Bronchus fibroblast of lung (primary cell): ENCODE results near the gene DEFB131B. TPM values are rescaled to one million over a fixed set of nuclear protein-coding genes. Genes with fewer than 3 reads are reported as not detected.

Source experiments
- total RNA-seq: library from RNA; depleted of rRNA; stranded (reverse); fragments of >200 nt; gene quantifications from 2 replicates; pipeline ENCODE4 v1.2.3, GENCODE V29; 2015

The DEFB131B gene
- total RNA-seq, result not detected in 2 replicates

GRCh38 chr11:71878059-71878458 lies at the start of gene DEFB131B:
Gene DEFB131B, plus strand, starts transcription at chr11:71878453. Its CDS starts 0 bp downstream, at chr11:71878453.

GRCh38 chr11:71832811-71833210 lies 45.4 kb upstream of the DEFB131B start, which contains the start of gene DEFB108B:
Gene DEFB108B, plus strand, starts transcription at chr11:71833200. Its CDS starts 0 bp downstream, at chr11:71833200.

GRCh38 chr11:71927820-71928736 lies 49.8 kb downstream of the DEFB131B start, which contains the start of gene XNDC1N:
Gene XNDC1N, minus strand, starts transcription at chr11:71928594. Its CDS starts 5,241 bp downstream, at chr11:71923353.

GRCh38 chr11:71928737-71929443 lies 50.6 kb downstream of the DEFB131B start, which contains the start of gene RNF121:
Gene RNF121, plus strand, starts transcription at chr11:71929046. Its CDS starts 16 bp downstream, at chr11:71929062.

Other genes with a start within 250 kb of the DEFB131B start
- not detected in 2 replicates for gene DEFB108B, start 45.3 kb upstream of the DEFB131B start, total RNA-seq
- gene XNDC1N, start 50.1 kb downstream of the DEFB131B start, total RNA-seq, result 4.9 and 6.1 TPM in 2 replicates
- gene RNF121, start 50.6 kb downstream of the DEFB131B start, total RNA-seq, result 20.2 and 22.4 TPM in 2 replicates
- 0.45 and 1.0 TPM in 2 replicates for gene IL18BP, start 120.5 kb downstream of the DEFB131B start, total RNA-seq
- gene NUMA1, start 202.1 kb downstream of the DEFB131B start, total RNA-seq, result 119 and 128 TPM in 2 replicates
- gene LRRC51, start 202.4 kb downstream of the DEFB131B start, total RNA-seq, result 4.6 and 10.9 TPM in 2 replicates
- gene LAMTOR1, start 224.8 kb downstream of the DEFB131B start, total RNA-seq, result 145 and 149 TPM in 2 replicates
- gene TOMT, start 227.5 kb downstream of the DEFB131B start, total RNA-seq, result 0.15 TPM in 1 of 2 replicates, not detected in the other
- gene ANAPC15, start 234.2 kb downstream of the DEFB131B start, total RNA-seq, result 64.4 and 69.4 TPM in 2 replicates